NOMO-1 (cell line): ENCODE measurements around the gene HSPE1.
"Not testable (repeated sequence)": the region's sequence is repeated elsewhere in the genome, so short reads cannot be mapped to it uniquely, and the experiment has no call there.

ENCODE experiments used
- DNase-seq, 2 experiments: peaks; one replicate each; lab custom pipeline; 2025; ENCODE audit not compliant: unreplicated experiment in 2 of 2; lab: John Stamatoyannopoulos, UW

The HSPE1 gene

GRCh38 chr2:197499594-197500502 is at the start of gene HSPE1, which contains the start of gene HSPD1:
TSS of gene HSPE1 (plus strand) at chr2:197500379. CDS start at chr2:197500437, 58 bp downstream.
TSS of gene HSPD1 (minus strand) at chr2:197499840. CDS start at chr2:197498848, 992 bp downstream.
- DNase-seq, result peak; percentile 99

- no peak for DNase-seq
Observed at GRCh38 chr2:197450465-197450864, 49.7 kb upstream of the HSPE1 start.

- DNase-seq, result not testable (repeated sequence)
Observed at GRCh38 chr2:197450935-197451358, 49.2 kb upstream of the HSPE1 start.

- no peak for DNase-seq
Observed at GRCh38 chr2:197452754-197453122, 47.4 kb upstream of the HSPE1 start.

- peak; percentile 99 to 100 for DNase-seq
Observed at GRCh38 chr2:197453123-197453913, 46.9 kb upstream of the HSPE1 start, which contains the start of gene COQ10B. TSS of gene COQ10B (plus strand) at chr2:197453552. CDS start at chr2:197453561, 9 bp downstream.

- peak; percentile 80 to 86 for DNase-seq
Observed at GRCh38 chr2:197453914-197454398, 46.2 kb upstream of the HSPE1 start.

- no peak for DNase-seq
Observed at GRCh38 chr2:197454923-197455322, 45.3 kb upstream of the HSPE1 start.

- DNase-seq, result no peak
Observed at GRCh38 chr2:197455428-197455827, 44.8 kb upstream of the HSPE1 start.

GRCh38 chr2:197460649-197461048 is 39.5 kb upstream of the HSPE1 start:
- no peak for DNase-seq

GRCh38 chr2:197461057-197461456 is 39.1 kb upstream of the HSPE1 start:
- no peak for DNase-seq

- DNase-seq, result no peak
Observed at GRCh38 chr2:197464175-197464574, 36.0 kb upstream of the HSPE1 start.

GRCh38 chr2:197472166-197472565 is 28.0 kb upstream of the HSPE1 start:
- no peak for DNase-seq

GRCh38 chr2:197477797-197478196 is 22.4 kb upstream of the HSPE1 start:
- no peak for DNase-seq

GRCh38 chr2:197480165-197481036 is 19.8 kb upstream of the HSPE1 start:
- no peak for DNase-seq

GRCh38 chr2:197484248-197484647 is 15.9 kb upstream of the HSPE1 start:
- not testable (repeated sequence) for DNase-seq

- DNase-seq, result no peak
Observed at GRCh38 chr2:197486175-197486574, 14.0 kb upstream of the HSPE1 start.

GRCh38 chr2:197487385-197487784 is 12.8 kb upstream of the HSPE1 start:
- no peak for DNase-seq

- no peak for DNase-seq
Observed at GRCh38 chr2:197495433-197496134, 4.6 kb upstream of the HSPE1 start.

GRCh38 chr2:197496695-197497094 is 3.5 kb upstream of the HSPE1 start:
- no peak for DNase-seq

- DNase-seq, result no peak
Observed at GRCh38 chr2:197497326-197497725, 2.9 kb upstream of the HSPE1 start.
